GM12878 (cell line): ENCODE measurements around the gene SHC3.

ENCODE experiments used
- CBX5 ChIP-seq: sonication (generic); IDR thresholded peaks from 2 replicates; pipeline ENCODE4 v1.6.1; 2016; ENCODE audit warnings: low read depth, moderate library complexity, mild to moderate bottlenecking, inconsistent platforms
- CHD2 ChIP-seq: IDR thresholded peaks from 2 replicates; pipeline ENCODE4 v1.6.1; 2011; ENCODE audit warnings: low read depth, low read length, improper control_type of control experiment, borderline replicate concordance
- EGR1 ChIP-seq, 2 experiments: IDR thresholded peaks; 1 replicate in 1 of 2; 2 replicates in 1 of 2; pipeline ENCODE4 v1.6.1; 2011 to 2012; ENCODE audit warnings: low read depth in 2 of 2, low read length in 2 of 2, borderline replicate concordance in 1 of 2, mild to moderate bottlenecking in 1 of 2, moderate library complexity in 1 of 2
- EZH2 ChIP-seq: IDR thresholded peaks from 2 replicates; pipeline ENCODE4 v1.6.1; 2012; ENCODE audit warnings: low read depth, mild to moderate bottlenecking, control low read depth, inconsistent platforms, low read length, borderline replicate concordance; ENCODE audit not compliant: control insufficient read depth
- GABPA ChIP-seq: IDR thresholded peaks from 2 replicates; pipeline ENCODE4 v1.6.1; 2014; ENCODE audit warnings: antibody characterized with exemption, low read depth, mild to moderate bottlenecking, inconsistent platforms
- PML ChIP-seq: IDR thresholded peaks from 2 replicates; pipeline ENCODE4 v1.6.1; 2012; ENCODE audit warnings: low read length, inconsistent platforms
- POLR2AphosphoS5 ChIP-seq: IDR thresholded peaks from 2 replicates; pipeline ENCODE4 v1.6.1; 2011; ENCODE audit warnings: mild to moderate bottlenecking, low read length, inconsistent platforms
- TF ChIP-seq, protein P1 (sequence below): fragments of 450-650 bp; IDR thresholded peaks from 2 replicates; pipeline ENCODE4 v1.6.1; 2017; ENCODE audit warnings: mild to moderate bottlenecking
- TF ChIP-seq, protein P2 (sequence below), 3 experiments: IDR thresholded peaks in 2 of 3; conservative IDR thresholded peaks in 1 of 3; 2 replicates each; pipeline ENCODE4 v1.5.1; 2011; ENCODE audit warnings: low read depth in 3 of 3, low read length in 3 of 3, mild to moderate bottlenecking in 3 of 3, control low read depth in 2 of 3, moderate library complexity in 2 of 3, inconsistent platforms in 1 of 3, mixed read lengths in 1 of 3; ENCODE audit not compliant: control insufficient read depth in 2 of 3, insufficient read depth in 1 of 3; ENCODE audit errors: extremely low read depth in 1 of 3
- TF ChIP-seq, protein P3 (sequence below): IDR thresholded peaks from 2 replicates; pipeline ENCODE4 v1.6.1; 2012; ENCODE audit warnings: low read depth, low read length, improper control_type of control experiment
- TF ChIP-seq, protein P4 (sequence below): fragments of 450-650 bp; IDR thresholded peaks from 2 replicates; pipeline ENCODE4 v1.6.1; 2016; ENCODE audit warnings: mild to moderate bottlenecking

DNA sequence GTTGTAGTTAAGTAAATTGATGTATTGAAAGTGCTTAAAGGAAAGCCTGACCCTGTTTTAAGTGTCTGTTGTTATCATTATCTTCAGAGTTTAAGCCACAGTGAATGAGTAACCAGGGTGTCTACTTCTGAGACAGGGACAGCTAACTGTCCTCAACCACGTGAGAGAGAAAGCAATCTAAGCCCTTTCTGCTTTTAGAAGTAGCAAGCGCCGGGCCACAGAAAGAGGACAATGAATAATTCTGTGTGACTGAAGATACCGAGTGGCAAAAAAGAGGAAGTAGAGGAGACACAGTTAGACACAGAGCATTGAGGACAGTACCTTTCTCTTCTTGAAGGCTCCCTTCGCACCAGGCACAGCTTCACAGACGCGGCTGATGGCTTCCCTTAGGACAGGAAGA lies 101.1 kb downstream of the SHC3 start:
- TF ChIP-seq, protein P1, sequence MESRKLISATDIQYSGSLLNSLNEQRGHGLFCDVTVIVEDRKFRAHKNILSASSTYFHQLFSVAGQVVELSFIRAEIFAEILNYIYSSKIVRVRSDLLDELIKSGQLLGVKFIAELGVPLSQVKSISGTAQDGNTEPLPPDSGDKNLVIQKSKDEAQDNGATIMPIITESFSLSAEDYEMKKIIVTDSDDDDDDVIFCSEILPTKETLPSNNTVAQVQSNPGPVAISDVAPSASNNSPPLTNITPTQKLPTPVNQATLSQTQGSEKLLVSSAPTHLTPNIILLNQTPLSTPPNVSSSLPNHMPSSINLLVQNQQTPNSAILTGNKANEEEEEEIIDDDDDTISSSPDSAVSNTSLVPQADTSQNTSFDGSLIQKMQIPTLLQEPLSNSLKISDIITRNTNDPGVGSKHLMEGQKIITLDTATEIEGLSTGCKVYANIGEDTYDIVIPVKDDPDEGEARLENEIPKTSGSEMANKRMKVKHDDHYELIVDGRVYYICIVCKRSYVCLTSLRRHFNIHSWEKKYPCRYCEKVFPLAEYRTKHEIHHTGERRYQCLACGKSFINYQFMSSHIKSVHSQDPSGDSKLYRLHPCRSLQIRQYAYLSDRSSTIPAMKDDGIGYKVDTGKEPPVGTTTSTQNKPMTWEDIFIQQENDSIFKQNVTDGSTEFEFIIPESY = no peak
- TF ChIP-seq POLR2AphosphoS5 (no peak), CBX5 (no peak), GABPA (no peak), EGR1 (IDR thresholded peaks at IDR 0.05; ENCODE audit: borderline replicate concordance in 1 of 2, low read depth in 2 of 2, low read length in 2 of 2) (no peak), CHD2 (no peak), PML (no peak), EZH2 (no peak)
- TF ChIP-seq, protein P2, sequence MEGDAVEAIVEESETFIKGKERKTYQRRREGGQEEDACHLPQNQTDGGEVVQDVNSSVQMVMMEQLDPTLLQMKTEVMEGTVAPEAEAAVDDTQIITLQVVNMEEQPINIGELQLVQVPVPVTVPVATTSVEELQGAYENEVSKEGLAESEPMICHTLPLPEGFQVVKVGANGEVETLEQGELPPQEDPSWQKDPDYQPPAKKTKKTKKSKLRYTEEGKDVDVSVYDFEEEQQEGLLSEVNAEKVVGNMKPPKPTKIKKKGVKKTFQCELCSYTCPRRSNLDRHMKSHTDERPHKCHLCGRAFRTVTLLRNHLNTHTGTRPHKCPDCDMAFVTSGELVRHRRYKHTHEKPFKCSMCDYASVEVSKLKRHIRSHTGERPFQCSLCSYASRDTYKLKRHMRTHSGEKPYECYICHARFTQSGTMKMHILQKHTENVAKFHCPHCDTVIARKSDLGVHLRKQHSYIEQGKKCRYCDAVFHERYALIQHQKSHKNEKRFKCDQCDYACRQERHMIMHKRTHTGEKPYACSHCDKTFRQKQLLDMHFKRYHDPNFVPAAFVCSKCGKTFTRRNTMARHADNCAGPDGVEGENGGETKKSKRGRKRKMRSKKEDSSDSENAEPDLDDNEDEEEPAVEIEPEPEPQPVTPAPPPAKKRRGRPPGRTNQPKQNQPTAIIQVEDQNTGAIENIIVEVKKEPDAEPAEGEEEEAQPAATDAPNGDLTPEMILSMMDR (IDR thresholded peaks at IDR 0.05 in 2 of 3, conservative IDR thresholded peaks at IDR 0.05 in 1 of 3; ENCODE audit: control insufficient read depth in 2 of 3, extremely low read depth in 1 of 3, insufficient read depth in 1 of 3, low read depth in 3 of 3, low read length in 3 of 3) = no peak
- TF ChIP-seq, protein P3, sequence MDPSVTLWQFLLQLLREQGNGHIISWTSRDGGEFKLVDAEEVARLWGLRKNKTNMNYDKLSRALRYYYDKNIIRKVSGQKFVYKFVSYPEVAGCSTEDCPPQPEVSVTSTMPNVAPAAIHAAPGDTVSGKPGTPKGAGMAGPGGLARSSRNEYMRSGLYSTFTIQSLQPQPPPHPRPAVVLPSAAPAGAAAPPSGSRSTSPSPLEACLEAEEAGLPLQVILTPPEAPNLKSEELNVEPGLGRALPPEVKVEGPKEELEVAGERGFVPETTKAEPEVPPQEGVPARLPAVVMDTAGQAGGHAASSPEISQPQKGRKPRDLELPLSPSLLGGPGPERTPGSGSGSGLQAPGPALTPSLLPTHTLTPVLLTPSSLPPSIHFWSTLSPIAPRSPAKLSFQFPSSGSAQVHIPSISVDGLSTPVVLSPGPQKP = no peak
- TF ChIP-seq, protein P4, sequence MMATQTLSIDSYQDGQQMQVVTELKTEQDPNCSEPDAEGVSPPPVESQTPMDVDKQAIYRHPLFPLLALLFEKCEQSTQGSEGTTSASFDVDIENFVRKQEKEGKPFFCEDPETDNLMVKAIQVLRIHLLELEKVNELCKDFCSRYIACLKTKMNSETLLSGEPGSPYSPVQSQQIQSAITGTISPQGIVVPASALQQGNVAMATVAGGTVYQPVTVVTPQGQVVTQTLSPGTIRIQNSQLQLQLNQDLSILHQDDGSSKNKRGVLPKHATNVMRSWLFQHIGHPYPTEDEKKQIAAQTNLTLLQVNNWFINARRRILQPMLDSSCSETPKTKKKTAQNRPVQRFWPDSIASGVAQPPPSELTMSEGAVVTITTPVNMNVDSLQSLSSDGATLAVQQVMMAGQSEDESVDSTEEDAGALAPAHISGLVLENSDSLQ = no peak
